AG09319 (cell line): ENCODE measurements around the gene ELMO1.

Experiments used
- DNase-seq: peaks from one replicate; pipeline ENCODE4 v3.0.0-alpha.2; 2010; ENCODE audit warnings: low read depth; ENCODE audit errors: extremely low read depth
- CTCF ChIP-seq: IDR thresholded peaks from 2 replicates; pipeline ENCODE4 v1.5.1; 2011; ENCODE audit warnings: low read depth, mild to moderate bottlenecking, inconsistent platforms, low read length, moderate library complexity

ELMO1 gene

GRCh38 chr7:36945612-36946400, 502.9 kb downstream of the ELMO1 start:
- no peak for TF ChIP-seq CTCF
- DNase-seq, result no peak

- DNase-seq, result no peak
- no peak for TF ChIP-seq CTCF
Measured at GRCh38 chr7:36944838-36945237, 503.8 kb downstream of the ELMO1 start.

- no peak for TF ChIP-seq CTCF
- no peak for DNase-seq
Measured at GRCh38 chr7:36943591-36944435, 504.9 kb downstream of the ELMO1 start.

GRCh38 chr7:36942955-36943354, 505.7 kb downstream of the ELMO1 start:
- DNase-seq, result no peak
- TF ChIP-seq CTCF, result no peak

GRCh38 chr7:36942541-36942940, 506.1 kb downstream of the ELMO1 start:
- no peak for TF ChIP-seq CTCF
- no peak for DNase-seq

GRCh38 chr7:36942025-36942424, 506.6 kb downstream of the ELMO1 start:
- no peak for DNase-seq
- TF ChIP-seq CTCF, result no peak

- DNase-seq, result no peak
- TF ChIP-seq CTCF, result no peak
Measured at GRCh38 chr7:36941359-36941758, 507.3 kb downstream of the ELMO1 start.
